Activated T-cell treated with anti-CD3 and anti-CD28 coated beads, Interleukin-2, amount 50 U/mL, for 72 hours (primary cell): ENCODE results near the gene SCAND1. TPM values are rescaled to one million over a fixed set of nuclear protein-coding genes. Genes with fewer than 3 reads are reported as not detected.
A peak's percentile ranks its signal among the peaks of the same experiment; 100 is the strongest.
"Not testable (repeated sequence)": the region's sequence is repeated elsewhere in the genome, so short reads cannot be mapped to it uniquely, and the experiment has no call there.

Source experiments
- ATAC-seq, 2 donors: fragments of 150-1000 bp; cut with Tn5 transposase; replicated peaks in 1 of 2; 2 replicates each; pipeline ENCODE4 v1.10.0; 2021; ENCODE audit warnings: moderate library complexity in 2 of 2, mild to moderate bottlenecking in 1 of 2
- DNase-seq, 2 donors: peaks; one replicate each; pipeline ENCODE4 v3.0.0; 2021 to 2022; ENCODE audit warnings: mixed read lengths in 1 of 2
- H3K27ac Mint-ChIP-seq: one replicate; pipeline ENCODE4 v1.8.0; 2022; ENCODE audit warnings: mild to moderate bottlenecking, moderate library complexity, mixed read lengths
- H3K27me3 Mint-ChIP-seq: one replicate; pipeline ENCODE4 v1.8.0; 2022; ENCODE audit warnings: low read depth, mixed read lengths
- H3K36me3 Mint-ChIP-seq, 2 donors: one replicate each; pipeline ENCODE4 v1.8.0; 2022; ENCODE audit warnings: mixed read lengths in 2 of 2, mild to moderate bottlenecking in 1 of 2; ENCODE audit not compliant: insufficient read depth in 2 of 2
- H3K4me1 Mint-ChIP-seq: one replicate; pipeline ENCODE4 v1.8.0; 2022; ENCODE audit warnings: low read depth, mixed read lengths
- H3K4me3 Mint-ChIP-seq, 2 donors: one replicate each; pipeline ENCODE4 v1.8.0; 2022; ENCODE audit warnings: mild to moderate bottlenecking in 2 of 2, mixed read lengths in 2 of 2, moderate library complexity in 2 of 2
- H3K9me3 Mint-ChIP-seq, 2 donors: one replicate each; pipeline ENCODE4 v1.8.0; 2022; ENCODE audit warnings: mixed read lengths in 2 of 2
- total RNA-seq, 2 donors: library from RNA; stranded (reverse); gene quantifications; one replicate each; pipeline ENCODE4 v1.2.3, GENCODE V29; 2022

SCAND1 gene
- total RNA-seq, 2 donors from 2014 or later: 31.7 to 38.2 TPM

DNA sequence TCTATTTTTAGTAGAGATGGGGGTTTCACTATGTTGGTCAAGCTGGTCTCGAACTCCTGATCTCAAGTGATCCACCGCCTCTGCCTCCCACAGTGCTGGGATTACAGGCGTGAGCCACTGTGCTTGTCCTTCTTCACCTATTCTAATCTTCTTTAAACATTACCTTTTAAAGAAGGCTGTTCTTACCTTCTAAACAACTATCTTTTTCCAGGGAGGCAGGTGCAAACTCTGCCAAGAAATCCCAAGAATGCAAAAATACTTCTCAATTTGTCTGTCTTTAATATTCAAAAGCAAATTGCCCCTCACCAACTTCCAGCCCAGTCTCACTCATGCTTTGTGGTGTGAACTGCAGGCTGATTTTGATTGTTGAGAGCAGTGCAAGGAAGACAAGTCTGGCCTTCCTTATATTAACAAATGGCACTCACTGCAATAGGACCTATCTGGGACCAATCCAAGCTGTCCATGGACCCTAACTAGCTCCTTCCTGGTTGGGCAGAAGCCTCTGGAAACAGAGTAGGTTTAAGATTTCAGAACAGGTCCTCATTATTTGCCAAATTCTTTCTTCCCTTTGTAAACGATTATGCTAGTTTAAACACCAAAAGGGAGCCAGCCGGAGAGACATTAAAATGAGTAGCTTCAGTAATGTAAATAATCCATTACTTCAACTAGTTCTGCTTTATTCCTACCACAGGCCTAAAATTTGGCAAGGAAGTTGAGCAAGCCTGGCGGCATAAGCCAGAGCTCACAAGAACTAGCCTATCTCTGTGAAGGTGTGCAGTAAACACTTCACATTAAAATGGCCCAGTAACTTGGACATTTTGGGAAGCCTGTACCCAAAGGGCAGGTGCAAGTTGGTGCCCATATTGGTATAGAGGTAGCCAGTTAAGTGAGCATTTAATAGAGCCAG, 1.6 kb downstream of the SCAND1 start:
- H3K4me3 Mint-ChIP-seq: peak overlapping the region; percentile 100
- peak in 1 of 2 donors; percentile 8 for DNase-seq

DNA sequence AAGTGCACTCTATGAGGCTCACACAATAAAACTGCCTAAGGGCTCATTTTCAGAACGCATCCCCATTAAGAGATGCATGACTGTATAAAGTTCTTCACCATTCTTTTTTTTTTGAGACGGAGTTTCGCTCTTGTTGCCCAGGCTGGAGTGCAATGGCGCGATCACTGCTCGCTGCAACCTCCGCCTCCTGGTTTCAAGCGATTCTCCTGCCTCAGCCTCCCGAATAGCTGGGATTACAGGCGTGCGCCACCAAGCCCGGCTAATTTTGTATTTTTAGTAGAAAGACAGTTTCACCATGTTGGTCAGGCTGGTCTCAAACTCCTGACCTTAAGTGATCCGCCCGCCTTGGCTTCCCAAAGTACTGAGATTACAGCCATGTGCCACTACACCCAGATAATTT, 2.2 kb downstream of the SCAND1 start:
- Mint-ChIP-seq H3K4me1 (peaks cover 19% of the 10 kb centered on the region), H3K27ac (peak overlapping the region; percentile 96), H3K4me3 (peak overlapping the region; percentile 100)
- H3K27me3 Mint-ChIP-seq, H3K36me3 Mint-ChIP-seq, ATAC-seq, DNase-seq, H3K9me3 Mint-ChIP-seq: not testable (repeated sequence)

More for the DNA sequence above, 1.6 kb downstream of the SCAND1 start:
- Mint-ChIP-seq H3K36me3 (peaks cover 6 to 9% of the 10 kb centered on the region in 2 donors), H3K27me3 (no peaks in the 10 kb centered on the region), H3K9me3 (no peaks in the 10 kb centered on the region), H3K27ac (peak overlapping the region; percentile 96), H3K4me1 (peaks cover 15% of the 10 kb centered on the region)
- no peak for ATAC-seq

DNA sequence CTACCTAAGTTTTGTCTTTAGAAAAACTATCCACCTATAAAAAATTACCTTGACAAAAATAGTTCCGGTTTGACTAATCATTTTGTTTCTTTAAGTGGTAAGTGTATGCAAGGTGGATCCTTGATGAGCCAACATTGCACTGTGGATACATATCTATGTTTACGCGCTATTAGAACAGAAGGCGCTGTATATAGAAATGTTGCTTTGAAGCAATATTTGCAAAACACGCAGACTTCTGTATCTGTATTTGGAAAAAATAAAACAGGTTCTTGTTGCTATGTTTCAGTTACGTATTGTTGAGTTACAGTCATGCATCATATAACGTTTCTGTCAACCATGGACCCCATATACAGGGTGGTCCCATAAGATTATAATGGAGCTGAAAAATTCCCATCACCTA, 4.2 kb downstream of the SCAND1 start:
- no peaks in the 10 kb centered on the region for H3K27me3 Mint-ChIP-seq
- H3K9me3 Mint-ChIP-seq: no peaks in the 10 kb centered on the region
- H3K4me1 Mint-ChIP-seq: peaks cover 19% of the 10 kb centered on the region
- H3K27ac Mint-ChIP-seq: no peak overlapping the region
- ATAC-seq (no peak), DNase-seq (no peak)
- H3K4me3 Mint-ChIP-seq: no peak overlapping the region
- peaks cover 9 to 12% of the 10 kb centered on the region in 2 donors for H3K36me3 Mint-ChIP-seq

DNA sequence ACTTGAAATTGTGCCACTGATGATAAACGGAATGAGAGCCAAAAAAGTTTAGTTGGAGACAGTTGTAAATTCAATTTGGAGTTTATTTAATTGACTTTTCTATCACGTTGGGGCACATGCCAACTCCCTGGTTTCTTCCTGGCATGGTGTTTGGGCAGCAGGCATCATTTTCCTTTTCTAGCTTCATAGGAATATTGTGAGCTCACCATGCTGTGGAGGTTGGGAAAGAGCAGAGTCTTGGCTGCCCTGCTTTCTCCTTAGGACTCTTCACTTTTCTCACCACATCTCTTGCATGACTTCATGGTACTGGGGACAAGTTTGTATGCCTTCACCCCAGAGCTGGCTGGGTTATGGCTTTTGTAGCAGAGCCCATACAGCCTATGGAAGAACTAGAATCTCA, 6.4 kb downstream of the SCAND1 start:
- DNase-seq: no peak
- Mint-ChIP-seq H3K36me3 (peaks cover 4 to 10% of the 10 kb centered on the region in 2 donors), H3K4me3 (no peak overlapping the region), H3K27me3 (no peaks in the 10 kb centered on the region), H3K9me3 (no peaks in the 10 kb centered on the region), H3K4me1 (peaks cover 14% of the 10 kb centered on the region), H3K27ac (no peak overlapping the region)
- no peak for ATAC-seq

DNA sequence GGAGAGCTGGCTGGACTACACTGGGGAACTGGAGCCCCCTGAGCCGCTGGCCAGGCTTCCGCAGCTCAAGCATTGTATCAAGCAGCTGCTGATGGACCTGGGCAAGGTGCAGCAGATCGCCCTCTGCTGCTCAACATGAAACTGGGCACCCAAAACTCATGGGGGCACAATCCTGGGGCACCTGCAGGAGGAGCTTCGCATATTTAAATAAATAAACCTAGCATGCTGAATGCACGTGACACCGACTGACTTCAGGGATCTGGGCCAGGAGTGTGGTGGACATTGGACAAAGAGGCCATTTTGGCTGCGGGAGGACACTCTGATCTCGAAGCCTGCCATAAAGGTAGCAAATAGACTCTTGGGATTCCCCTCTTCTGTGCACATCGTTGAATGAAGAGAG, 6.8 kb downstream of the SCAND1 start:
- peak; percentile 51 to 52 for ATAC-seq
- Mint-ChIP-seq H3K36me3 (peaks cover 2 to 9% of the 10 kb centered on the region in 2 donors), H3K9me3 (no peaks in the 10 kb centered on the region), H3K4me1 (peaks cover 10% of the 10 kb centered on the region), H3K27me3 (no peaks in the 10 kb centered on the region), H3K4me3 (no peak overlapping the region), H3K27ac (no peak overlapping the region)
- DNase-seq: peak; percentile 31 to 39

DNA sequence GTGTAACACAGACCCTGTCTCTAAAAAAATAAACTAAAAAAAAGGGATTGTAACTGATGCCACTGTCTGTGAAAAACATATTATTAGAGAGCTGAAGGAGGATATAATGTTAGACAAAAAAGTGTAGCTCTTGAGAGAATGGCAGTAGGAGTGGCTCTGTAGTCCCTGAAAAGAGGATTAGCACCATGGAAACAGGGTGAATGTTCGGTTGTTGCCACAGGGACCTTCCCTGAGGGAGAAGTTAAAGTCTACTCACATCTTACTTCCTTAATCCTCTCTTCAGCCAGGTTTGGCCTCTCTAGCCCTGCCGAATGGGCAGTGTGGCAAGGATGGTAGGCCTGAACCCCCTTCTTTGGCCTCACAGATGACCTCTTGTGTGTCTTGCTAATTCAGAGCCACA, 12.1 kb downstream of the SCAND1 start:
- Mint-ChIP-seq H3K27me3 (no peaks in the 10 kb centered on the region), H3K9me3 (no peaks in the 10 kb centered on the region), H3K36me3 (peaks cover 0 to 14% of the 10 kb centered on the region in 2 donors), H3K27ac (no peak overlapping the region), H3K4me3 (no peak overlapping the region), H3K4me1 (peaks cover 1% of the 10 kb centered on the region)
- ATAC-seq (no peak), DNase-seq (no peak)

DNA sequence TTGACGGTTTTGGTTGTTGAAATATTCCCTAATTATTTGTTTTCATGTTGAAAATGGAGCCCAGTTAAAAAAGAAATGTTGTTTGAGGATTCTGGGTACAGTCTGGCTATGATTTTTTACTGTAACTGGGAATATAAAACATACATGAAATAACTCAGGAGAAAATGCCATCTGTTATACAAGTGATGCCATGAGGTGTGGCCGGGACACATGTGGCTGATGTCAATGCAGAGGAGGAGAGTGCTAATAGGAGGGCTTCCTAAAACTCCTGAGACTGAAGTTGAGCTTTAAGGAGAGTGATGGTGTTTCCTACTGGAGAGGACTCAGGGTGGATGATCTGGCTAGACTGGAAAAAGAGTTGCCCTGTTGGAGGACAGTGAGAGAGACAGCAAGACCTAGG, 12.7 kb downstream of the SCAND1 start:
- H3K36me3 Mint-ChIP-seq: peaks cover 0 to 14% of the 10 kb centered on the region in 2 donors
- no peaks in the 10 kb centered on the region for H3K4me1 Mint-ChIP-seq
- no peaks in the 10 kb centered on the region for H3K27me3 Mint-ChIP-seq
- no peaks in the 10 kb centered on the region for H3K9me3 Mint-ChIP-seq
- no peak overlapping the region for H3K27ac Mint-ChIP-seq
- DNase-seq: no peak
- no peak for ATAC-seq
- H3K4me3 Mint-ChIP-seq: no peak overlapping the region

DNA sequence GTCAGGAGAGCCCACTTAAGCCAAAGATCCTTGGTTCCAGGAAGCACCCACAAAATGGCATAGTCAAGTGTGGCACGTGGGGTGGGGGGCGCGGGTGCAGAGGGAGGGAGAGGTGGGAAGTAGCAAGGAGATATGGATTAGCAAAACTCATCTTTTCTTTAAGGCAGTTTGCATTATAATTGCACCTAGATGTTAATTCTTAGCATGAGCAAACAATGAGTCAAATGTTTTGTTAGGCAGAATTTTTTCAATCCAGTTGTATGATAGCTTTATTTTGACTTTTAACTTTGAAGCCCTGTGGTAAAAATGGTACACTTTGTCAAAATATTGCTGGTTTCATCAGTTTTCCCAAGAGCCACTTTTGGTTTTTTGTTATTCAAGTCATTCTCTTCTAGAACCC, 15.0 kb downstream of the SCAND1 start:
- ATAC-seq: no peak
- Mint-ChIP-seq H3K36me3 (peaks cover 0 to 11% of the 10 kb centered on the region in 2 donors), H3K27me3 (no peaks in the 10 kb centered on the region), H3K4me1 (no peaks in the 10 kb centered on the region), H3K4me3 (no peak overlapping the region), H3K9me3 (no peaks in the 10 kb centered on the region), H3K27ac (no peak overlapping the region)
- no peak for DNase-seq

DNA sequence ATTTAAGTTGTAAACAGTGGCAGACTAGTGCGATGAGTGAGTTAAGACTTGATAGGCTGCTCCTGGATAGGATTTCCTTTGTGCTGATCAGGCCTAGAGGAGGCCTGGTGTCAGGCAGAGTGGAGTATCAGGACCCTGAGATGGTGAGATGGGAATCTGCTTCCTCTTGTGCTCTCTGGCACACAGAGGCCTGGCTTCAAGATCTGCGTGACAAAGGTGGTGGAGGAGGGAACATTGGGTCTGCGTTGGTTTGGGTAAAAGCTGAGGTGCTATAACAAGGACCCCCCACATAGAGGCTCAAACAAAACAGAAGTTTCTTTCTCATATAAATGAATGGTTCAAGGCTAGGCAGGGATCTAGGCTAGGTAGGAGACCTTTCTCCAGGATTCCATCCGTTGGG, 20.3 kb downstream of the SCAND1 start:
- no peaks in the 10 kb centered on the region for H3K27me3 Mint-ChIP-seq
- H3K4me1 Mint-ChIP-seq: peaks cover 11% of the 10 kb centered on the region
- H3K36me3 Mint-ChIP-seq: peaks cover 6 to 15% of the 10 kb centered on the region in 2 donors
- DNase-seq: no peak
- H3K27ac Mint-ChIP-seq: no peak overlapping the region
- no peak overlapping the region for H3K4me3 Mint-ChIP-seq
- no peaks in the 10 kb centered on the region for H3K9me3 Mint-ChIP-seq
- no peak for ATAC-seq

DNA sequence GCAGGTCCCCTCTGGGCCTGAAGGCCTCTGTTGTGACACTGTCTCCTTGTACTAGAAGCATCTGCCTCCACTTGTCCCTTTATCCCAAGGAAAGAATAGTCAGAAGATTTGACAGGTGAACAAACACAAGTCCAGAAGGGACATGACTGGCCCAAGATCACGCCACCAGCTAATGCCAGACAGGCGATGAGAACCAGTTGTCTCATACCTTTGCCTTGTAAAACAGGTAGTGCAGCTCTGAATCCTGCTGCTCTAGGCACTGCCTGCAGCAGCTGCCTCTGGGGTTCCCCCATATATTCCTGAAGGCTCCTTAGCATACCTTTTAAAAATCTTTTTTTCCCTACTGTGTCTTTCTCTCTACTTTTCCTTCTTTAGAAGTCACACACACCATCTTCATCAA, 25.0 kb downstream of the SCAND1 start:
- H3K27me3 Mint-ChIP-seq: no peaks in the 10 kb centered on the region
- H3K4me3 Mint-ChIP-seq: no peak overlapping the region

DNA sequence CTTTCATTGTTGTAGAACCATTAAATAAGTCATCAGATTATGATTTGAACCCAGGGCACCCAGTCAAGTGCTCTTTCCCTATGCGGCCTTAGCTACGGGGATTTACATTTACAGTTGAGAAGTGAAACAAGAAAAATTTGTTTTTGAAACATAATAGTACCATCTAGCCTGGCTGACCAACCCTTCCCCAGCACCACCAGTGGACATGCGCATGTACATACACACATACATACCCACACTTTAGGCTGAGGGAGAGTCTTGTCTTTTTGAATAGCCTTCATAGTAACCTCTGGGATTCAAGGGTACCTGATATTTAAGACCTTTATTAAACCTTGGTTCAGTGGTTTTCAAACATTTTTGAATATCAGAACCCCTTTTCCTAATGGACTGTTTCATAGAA, 33.8 kb downstream of the SCAND1 start:
- Mint-ChIP-seq H3K36me3 (peaks cover 6 to 16% of the 10 kb centered on the region in 2 donors), H3K27ac (no peak overlapping the region), H3K4me3 (no peak overlapping the region)

More for the DNA sequence above, 25.0 kb downstream of the SCAND1 start:
- no peak overlapping the region for H3K27ac Mint-ChIP-seq
- H3K4me1 Mint-ChIP-seq: peaks cover 11% of the 10 kb centered on the region
- H3K36me3 Mint-ChIP-seq: peaks cover 6 to 20% of the 10 kb centered on the region in 2 donors
- no peak for DNase-seq
- ATAC-seq: no peak
- no peaks in the 10 kb centered on the region for H3K9me3 Mint-ChIP-seq

DNA sequence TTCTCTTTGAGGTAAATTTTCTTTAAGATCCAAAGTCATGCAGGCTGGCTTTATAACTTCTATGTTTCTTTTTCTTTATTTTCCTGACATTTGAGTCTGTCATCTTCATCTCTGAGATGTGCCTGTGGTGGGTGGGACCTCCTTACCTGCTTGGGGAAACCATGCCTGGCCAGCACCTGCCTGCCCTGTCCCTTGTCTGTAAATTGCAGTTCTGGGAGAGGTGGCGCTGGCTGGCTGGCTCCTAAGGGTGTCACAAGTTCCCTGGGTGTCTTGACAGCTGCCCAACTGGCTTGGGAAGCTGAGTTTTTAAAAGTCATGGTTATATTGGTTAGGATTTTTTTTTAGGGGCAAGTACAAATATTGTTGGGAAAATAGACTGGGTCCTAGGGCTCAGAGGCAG, 36.3 kb downstream of the SCAND1 start:
- H3K9me3 Mint-ChIP-seq: no peaks in the 10 kb centered on the region
- no peaks in the 10 kb centered on the region for H3K27me3 Mint-ChIP-seq
- H3K36me3 Mint-ChIP-seq: peaks cover 6 to 19% of the 10 kb centered on the region in 2 donors
- no peak overlapping the region for H3K27ac Mint-ChIP-seq
- no peaks in the 10 kb centered on the region for H3K4me1 Mint-ChIP-seq
- ATAC-seq (no peak), DNase-seq (no peak)
- no peak overlapping the region for H3K4me3 Mint-ChIP-seq

More for the DNA sequence above, 33.8 kb downstream of the SCAND1 start:
- H3K27me3 Mint-ChIP-seq: no peaks in the 10 kb centered on the region
- no peaks in the 10 kb centered on the region for H3K9me3 Mint-ChIP-seq
- H3K4me1 Mint-ChIP-seq: no peaks in the 10 kb centered on the region
- DNase-seq: no peak
- ATAC-seq: no peak

DNA sequence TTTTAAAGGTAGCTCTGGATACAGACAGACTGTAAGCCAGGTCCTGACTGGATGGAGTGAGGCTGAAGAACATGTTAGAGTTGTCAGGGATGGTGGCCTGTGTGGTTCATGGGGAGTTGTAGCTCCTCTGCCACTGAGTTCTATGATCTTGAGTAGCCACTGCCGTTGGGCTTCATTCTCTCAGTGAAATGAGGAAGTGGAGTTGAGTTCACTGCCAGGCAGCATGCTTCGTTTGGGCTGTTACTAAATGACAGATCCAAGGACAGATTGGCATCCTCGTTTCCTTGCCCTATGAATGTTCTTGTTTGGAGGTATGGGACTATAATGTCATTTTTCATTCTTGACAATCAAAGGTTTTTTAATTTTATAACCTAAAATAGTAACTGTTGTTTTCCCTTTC, 37.2 kb downstream of the SCAND1 start:
- H3K36me3 Mint-ChIP-seq: peaks cover 9 to 25% of the 10 kb centered on the region in 2 donors
- H3K27ac Mint-ChIP-seq: no peak overlapping the region
- DNase-seq: no peak
- no peak for ATAC-seq
- H3K27me3 Mint-ChIP-seq: no peaks in the 10 kb centered on the region
- no peaks in the 10 kb centered on the region for H3K4me1 Mint-ChIP-seq
- no peaks in the 10 kb centered on the region for H3K9me3 Mint-ChIP-seq
- H3K4me3 Mint-ChIP-seq: no peak overlapping the region

DNA sequence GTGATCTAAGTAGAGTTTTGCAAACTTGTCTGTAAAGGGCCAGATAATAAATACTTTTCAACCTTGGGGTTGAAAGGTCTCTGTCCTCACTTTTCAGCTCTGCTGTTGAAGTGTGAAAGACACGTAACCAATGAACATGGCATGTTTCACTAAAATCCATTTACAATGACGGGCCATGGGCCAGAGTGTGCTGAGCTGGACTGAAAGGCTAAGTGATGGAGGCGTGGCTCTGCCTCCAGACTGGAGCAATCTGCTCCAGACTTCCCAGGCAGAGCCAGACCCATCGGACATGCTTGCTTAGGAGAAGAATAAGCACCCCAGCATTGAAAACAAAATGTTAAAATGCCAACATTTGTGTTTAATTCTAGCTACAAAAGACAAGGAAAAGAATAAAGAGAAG, 41.4 kb downstream of the SCAND1 start:
- H3K4me1 Mint-ChIP-seq: peaks cover 28% of the 10 kb centered on the region
- peaks cover 9 to 20% of the 10 kb centered on the region in 2 donors for H3K36me3 Mint-ChIP-seq
- ATAC-seq (no peak), DNase-seq (no peak)
- no peak overlapping the region for H3K4me3 Mint-ChIP-seq
- no peak overlapping the region for H3K27ac Mint-ChIP-seq
- no peaks in the 10 kb centered on the region for H3K9me3 Mint-ChIP-seq
- H3K27me3 Mint-ChIP-seq: no peaks in the 10 kb centered on the region
